Memory B cell (primary cell): Measurements from ENCODE around the gene AATF.
A peak's percentile ranks its signal among the peaks of the same experiment; 100 is the strongest.

Experiments used
- ATAC-seq: fragments of 150-1000 bp; cut with Tn5 transposase; 2 replicates; pipeline ENCODE4 v1.10.0; 2021; ENCODE audit warnings: low read depth, mild to moderate bottlenecking, moderate library complexity
- DNase-seq, 2 donors: peaks; one replicate each; pipeline ENCODE4 v3.0.0; 2022; ENCODE audit warnings: low spot score in 2 of 2
- H3K27ac Mint-ChIP-seq: one replicate; pipeline ENCODE4 v1.8.0; 2022; ENCODE audit warnings: mild to moderate bottlenecking, moderate library complexity, mixed read lengths
- H3K27me3 Mint-ChIP-seq: one replicate; pipeline ENCODE4 v1.8.0; 2022; ENCODE audit warnings: mixed read lengths
- H3K36me3 Mint-ChIP-seq: one replicate; pipeline ENCODE4 v1.8.0; 2022; ENCODE audit warnings: mild to moderate bottlenecking, mixed read lengths
- H3K4me1 Mint-ChIP-seq: one replicate; pipeline ENCODE4 v1.8.0; 2022; ENCODE audit warnings: mixed read lengths
- H3K4me3 Mint-ChIP-seq: one replicate; pipeline ENCODE4 v1.8.0; 2022; ENCODE audit warnings: mild to moderate bottlenecking, moderate library complexity, mixed read lengths
- H3K9me3 Mint-ChIP-seq: one replicate; pipeline ENCODE4 v1.8.0; 2022; ENCODE audit warnings: mixed read lengths

AATF gene

DNA sequence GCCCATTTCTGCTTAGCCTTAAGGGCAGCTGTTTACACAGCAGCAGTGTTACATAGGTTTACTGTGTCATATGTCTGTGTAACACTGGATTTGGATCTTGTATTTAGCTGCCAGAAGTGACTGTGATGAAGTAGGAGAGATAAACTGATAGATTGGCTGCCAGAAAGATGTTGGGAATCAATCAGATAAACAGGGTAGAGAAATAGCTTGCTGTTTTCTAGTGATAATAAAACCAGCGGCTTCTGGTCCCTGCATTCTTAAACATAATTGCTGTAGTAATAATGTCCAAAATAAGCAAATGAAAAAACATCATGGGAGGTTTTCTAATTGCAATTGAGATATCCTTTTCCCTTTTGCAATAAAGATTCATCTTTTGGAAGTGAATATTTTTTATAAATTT lies 68.7 kb downstream of the AATF start:
- DNase-seq (no peak), ATAC-seq (no peak)
- Mint-ChIP-seq H3K36me3 (peaks cover 13% of the 10 kb centered on the region), H3K9me3 (no peaks in the 10 kb centered on the region), H3K4me1 (peaks cover 3% of the 10 kb centered on the region), H3K4me3 (no peak overlapping the region), H3K27ac (no peak overlapping the region), H3K27me3 (no peaks in the 10 kb centered on the region)

DNA sequence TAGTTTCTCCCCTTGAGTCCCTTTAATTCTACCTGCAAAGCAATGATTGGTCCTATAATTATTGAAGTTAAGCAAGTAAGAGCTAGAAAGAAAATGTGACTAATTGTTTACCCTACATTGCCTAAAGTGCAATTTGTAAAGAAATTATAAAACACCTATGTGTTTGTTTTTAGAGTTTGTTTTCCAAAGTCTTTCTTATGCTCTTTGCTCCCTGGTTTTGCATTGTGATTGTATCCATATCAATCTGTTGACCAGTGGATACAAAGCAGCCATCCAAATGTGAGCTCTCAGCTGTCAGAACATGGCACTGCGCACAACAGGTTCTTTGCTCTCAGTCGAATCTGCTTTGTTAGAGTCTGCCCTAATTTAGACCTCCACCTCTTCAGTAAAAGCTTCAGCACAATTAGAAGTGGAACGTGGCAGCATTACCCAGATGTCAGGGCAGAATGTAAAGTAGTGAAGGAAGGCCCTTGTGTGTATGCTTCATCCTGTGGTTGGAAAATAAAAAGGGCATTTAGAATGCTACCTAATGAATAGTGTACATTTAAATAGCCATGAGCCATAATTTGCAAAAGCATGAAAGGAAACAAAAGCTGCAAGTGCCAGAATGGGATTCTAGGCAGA lies 70.5 kb downstream of the AATF start:
- H3K27me3 Mint-ChIP-seq: no peaks in the 10 kb centered on the region
- no peak overlapping the region for H3K4me3 Mint-ChIP-seq
- H3K36me3 Mint-ChIP-seq: peaks cover 17% of the 10 kb centered on the region
- no peaks in the 10 kb centered on the region for H3K9me3 Mint-ChIP-seq
- DNase-seq (no peak), ATAC-seq (no peak)
- H3K4me1 Mint-ChIP-seq: no peaks in the 10 kb centered on the region
- H3K27ac Mint-ChIP-seq: no peak overlapping the region

DNA sequence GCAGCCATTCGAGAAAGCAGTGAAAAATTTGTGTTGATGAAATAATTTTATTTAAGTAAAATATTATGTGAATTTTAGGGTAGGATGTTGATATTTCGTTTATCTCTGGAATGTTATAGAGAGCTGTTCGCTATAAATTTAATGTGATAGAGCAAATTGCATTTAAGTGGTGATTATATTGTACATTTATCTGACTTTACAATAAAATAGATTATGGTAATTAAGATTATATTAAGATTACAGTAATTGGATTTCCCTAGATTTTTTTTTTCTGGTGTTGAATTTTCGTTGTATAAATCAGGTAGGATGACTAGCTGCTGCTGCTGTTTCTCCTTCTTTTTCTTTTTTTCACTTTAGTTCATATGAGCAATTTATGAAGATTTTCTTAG lies 71.0 kb downstream of the AATF start:
- H3K27me3 Mint-ChIP-seq: no peaks in the 10 kb centered on the region
- no peak overlapping the region for H3K27ac Mint-ChIP-seq
- H3K4me1 Mint-ChIP-seq: no peaks in the 10 kb centered on the region
- peaks cover 19% of the 10 kb centered on the region for H3K36me3 Mint-ChIP-seq
- no peak for ATAC-seq
- no peaks in the 10 kb centered on the region for H3K9me3 Mint-ChIP-seq
- no peak overlapping the region for H3K4me3 Mint-ChIP-seq
- DNase-seq: no peak

DNA sequence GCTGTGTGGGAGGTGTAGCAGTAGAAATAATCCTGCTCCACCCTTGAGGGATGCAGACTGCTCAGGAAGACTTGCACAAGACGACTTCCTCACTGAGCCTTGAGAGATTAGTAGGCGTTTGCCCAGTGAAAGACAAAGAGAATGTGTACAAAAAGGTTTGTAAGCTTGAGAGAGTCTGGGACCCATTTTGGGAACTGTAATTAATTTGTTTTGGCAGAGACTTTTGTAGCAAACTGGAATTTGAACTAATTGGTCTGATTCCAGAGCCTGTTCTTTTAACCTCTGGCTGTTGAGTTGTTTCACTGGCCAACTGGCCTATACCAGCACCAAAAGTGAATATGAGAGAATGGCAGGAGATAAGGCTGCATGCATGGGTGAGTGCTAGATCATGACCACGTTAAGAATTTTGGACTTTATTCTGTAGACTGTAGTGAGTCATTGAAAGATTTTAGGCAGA lies 75.5 kb downstream of the AATF start:
- ATAC-seq: no peak
- no peak overlapping the region for H3K27ac Mint-ChIP-seq
- peaks cover 21% of the 10 kb centered on the region for H3K36me3 Mint-ChIP-seq
- no peaks in the 10 kb centered on the region for H3K27me3 Mint-ChIP-seq
- no peaks in the 10 kb centered on the region for H3K9me3 Mint-ChIP-seq
- H3K4me1 Mint-ChIP-seq: peaks cover 2% of the 10 kb centered on the region
- DNase-seq: no peak
- H3K4me3 Mint-ChIP-seq: no peak overlapping the region

DNA sequence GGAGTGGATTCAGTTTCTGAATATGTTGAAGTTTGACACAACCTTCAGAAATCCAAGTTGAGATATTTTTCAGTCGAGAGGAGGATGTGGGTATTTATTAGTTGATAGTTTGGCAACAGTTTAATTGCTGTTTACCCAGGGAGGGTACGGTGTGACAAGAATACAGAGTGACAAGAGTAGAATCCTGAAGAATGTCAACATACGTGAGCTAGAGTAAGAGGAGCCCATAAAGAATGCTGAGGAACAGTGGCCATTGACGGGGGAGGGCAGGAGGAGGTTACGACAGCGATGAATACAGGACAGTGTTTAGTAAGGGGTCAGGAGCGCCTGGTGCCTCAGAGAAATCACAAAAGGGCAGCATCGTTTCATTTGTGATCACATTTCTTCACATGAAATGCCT lies 76.5 kb downstream of the AATF start:
- H3K4me3 Mint-ChIP-seq: no peak overlapping the region
- H3K36me3 Mint-ChIP-seq: peaks cover 19% of the 10 kb centered on the region
- DNase-seq (no peak), ATAC-seq (no peak)
- peaks cover 2% of the 10 kb centered on the region for H3K4me1 Mint-ChIP-seq
- H3K27ac Mint-ChIP-seq: no peak overlapping the region
- H3K9me3 Mint-ChIP-seq: no peaks in the 10 kb centered on the region
- no peaks in the 10 kb centered on the region for H3K27me3 Mint-ChIP-seq

DNA sequence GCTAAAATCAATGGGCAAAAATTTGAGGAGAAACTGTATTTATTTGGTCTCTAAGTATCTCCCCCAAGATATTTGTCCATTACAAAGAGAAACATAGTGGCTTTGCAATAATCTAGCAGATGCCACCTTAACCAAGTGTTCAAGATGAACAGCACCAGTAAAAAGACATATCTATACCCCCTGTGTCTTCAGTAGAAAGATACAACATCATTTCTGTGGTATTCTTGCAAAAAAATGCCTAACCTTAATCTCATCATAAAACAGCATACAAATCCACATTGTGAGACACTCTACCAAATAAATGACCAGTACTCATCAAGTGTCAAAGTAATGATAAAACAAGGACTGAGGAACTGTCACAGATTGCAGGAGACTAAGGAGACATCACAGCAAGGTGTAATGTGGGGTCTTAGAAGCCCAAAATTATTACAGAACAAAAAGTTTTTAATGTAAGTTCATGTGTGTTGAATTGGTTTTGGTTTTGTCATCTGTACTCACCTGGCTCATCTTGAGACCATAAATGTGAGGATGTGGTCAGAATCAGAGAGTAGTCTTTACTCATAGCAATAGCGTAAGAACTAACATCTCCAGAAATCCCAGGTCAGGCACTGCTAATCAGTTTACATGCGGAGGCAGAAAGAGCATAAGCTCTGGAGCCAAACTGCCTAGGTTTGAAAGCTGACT lies 77.2 kb downstream of the AATF start:
- DNase-seq (no peak), ATAC-seq (no peak)
- Mint-ChIP-seq H3K4me1 (peaks cover 2% of the 10 kb centered on the region), H3K4me3 (no peak overlapping the region), H3K36me3 (peaks cover 18% of the 10 kb centered on the region), H3K9me3 (no peaks in the 10 kb centered on the region), H3K27ac (no peak overlapping the region), H3K27me3 (no peaks in the 10 kb centered on the region)

DNA sequence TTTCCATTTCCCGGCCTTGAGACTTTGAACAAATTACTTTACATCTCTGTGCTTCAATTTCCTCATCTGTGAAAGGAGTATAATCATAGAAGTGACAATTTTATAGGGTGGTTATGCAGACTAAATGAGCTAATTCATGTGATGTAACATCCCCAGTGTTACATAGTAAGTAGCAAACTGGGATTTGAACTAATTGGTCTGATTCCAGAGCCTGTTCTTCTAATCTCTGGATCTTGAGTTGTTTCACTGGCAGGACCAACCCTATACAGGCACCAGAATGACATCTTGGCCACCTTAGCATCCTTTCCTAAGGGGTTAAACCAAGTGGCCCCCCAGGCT lies 77.7 kb downstream of the AATF start:
- DNase-seq (no peak), ATAC-seq (no peak)
- H3K9me3 Mint-ChIP-seq: no peaks in the 10 kb centered on the region
- H3K4me3 Mint-ChIP-seq: no peak overlapping the region
- peaks cover 21% of the 10 kb centered on the region for H3K36me3 Mint-ChIP-seq
- peaks cover 2% of the 10 kb centered on the region for H3K4me1 Mint-ChIP-seq
- no peaks in the 10 kb centered on the region for H3K27me3 Mint-ChIP-seq
- H3K27ac Mint-ChIP-seq: no peak overlapping the region

DNA sequence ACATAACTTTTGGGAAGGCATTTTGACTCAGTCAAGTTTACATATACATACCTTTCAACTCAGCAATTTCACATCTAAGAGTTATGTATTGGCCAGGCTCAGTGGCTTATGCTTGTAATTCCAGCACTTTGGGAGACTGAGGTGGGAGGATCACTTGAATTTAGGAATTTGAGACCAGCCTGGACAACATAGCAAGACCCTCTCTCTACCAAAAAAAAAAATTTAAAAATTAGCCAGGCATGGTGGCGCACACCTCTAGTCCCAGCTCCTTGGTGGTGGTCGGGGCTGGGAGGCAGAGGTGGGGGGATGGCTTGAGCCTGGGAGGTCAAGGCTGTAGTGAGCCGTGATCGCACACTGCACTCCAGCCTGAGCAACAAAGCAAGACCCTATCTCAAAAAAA lies 79.3 kb downstream of the AATF start:
- DNase-seq: no peak
- Mint-ChIP-seq H3K36me3 (peaks cover 23% of the 10 kb centered on the region), H3K9me3 (no peaks in the 10 kb centered on the region), H3K4me3 (no peak overlapping the region), H3K4me1 (peaks cover 2% of the 10 kb centered on the region), H3K27ac (no peak overlapping the region), H3K27me3 (no peaks in the 10 kb centered on the region)
- no peak for ATAC-seq

DNA sequence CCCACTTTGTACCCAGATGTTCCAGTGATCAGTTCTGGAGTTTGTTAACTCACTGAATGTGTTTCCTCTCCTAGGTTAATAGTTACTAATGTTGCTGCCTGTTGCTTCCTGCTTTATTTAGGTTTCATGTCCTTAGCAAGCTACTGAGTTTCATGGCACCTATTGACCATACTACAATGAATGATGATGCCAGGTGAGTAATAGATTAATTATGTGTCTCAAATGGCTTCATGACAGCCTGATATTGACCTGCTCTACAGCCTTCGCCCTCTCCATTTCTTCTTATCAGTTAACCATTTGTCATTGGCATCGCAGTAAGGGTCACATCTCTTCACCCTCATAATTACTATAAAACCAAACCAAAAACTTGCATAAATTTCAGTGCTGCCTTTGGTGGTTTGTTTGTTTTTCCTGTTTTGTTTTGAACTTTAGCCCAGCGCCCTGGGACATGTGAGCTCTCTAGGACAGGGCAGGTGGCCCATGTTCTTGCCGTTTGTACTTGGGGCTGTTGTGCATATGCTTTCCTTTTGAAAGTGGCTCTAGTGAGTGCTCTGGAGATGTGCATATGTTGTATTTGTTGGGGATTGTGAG lies 82.8 kb downstream of the AATF start:
- Mint-ChIP-seq H3K4me1 (no peaks in the 10 kb centered on the region), H3K36me3 (peaks cover 17% of the 10 kb centered on the region), H3K27ac (no peak overlapping the region), H3K4me3 (no peak overlapping the region), H3K27me3 (no peaks in the 10 kb centered on the region), H3K9me3 (no peaks in the 10 kb centered on the region)
- ATAC-seq (no peak), DNase-seq (no peak)

DNA sequence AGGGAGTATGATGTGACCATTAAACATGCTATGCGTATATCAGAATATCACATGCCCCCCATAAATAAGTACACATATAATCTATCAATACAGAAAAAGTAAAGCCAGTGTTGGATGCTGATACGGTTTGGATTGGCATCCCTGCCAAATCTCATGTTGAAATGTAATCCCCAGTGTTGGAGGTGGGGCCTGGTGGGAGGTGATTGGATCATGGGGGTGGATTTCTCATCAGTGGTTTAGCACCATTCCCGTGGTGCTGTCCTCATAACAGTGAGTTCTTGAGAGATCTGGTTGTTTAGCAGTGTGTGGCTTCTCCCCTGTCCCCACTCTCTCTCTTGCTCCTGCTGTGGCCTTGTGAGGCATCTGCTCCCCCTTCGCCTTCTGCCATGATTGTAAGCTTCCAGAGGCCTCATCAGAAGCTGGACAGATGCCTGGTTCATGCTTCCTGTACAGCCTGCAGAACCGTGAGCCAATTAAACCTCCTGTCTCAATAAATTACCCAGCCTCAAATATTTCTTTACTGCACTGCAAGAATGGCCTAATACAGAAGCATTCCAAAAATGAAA lies 88.9 kb downstream of the AATF start:
- H3K36me3 Mint-ChIP-seq: peaks cover 12% of the 10 kb centered on the region
- no peak for DNase-seq

DNA sequence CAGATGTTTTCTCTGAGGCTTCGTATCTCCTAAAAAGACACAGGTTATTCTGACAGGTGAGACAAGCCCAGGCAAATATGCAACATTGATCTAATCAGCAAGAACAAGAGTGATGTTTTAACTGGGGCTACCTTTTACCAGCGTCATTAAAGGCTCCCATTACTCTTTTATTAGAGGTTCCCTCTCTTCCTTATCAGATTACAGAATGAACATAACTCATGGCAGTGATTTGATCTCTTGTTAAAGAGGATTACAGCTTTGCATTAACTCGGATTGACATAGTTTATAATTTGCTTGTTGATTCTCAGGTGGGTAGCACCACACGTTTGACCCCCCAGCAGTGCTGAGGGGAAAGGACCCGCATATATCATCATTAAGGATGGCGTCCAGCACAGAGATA lies 90.5 kb downstream of the AATF start:
- Mint-ChIP-seq H3K27me3 (no peaks in the 10 kb centered on the region), H3K4me3 (no peak overlapping the region), H3K9me3 (no peaks in the 10 kb centered on the region), H3K36me3 (peaks cover 17% of the 10 kb centered on the region), H3K4me1 (peaks cover 4% of the 10 kb centered on the region), H3K27ac (peak overlapping the region; percentile 66)
- no peak for ATAC-seq
- DNase-seq: no peak

More for the DNA sequence above, 88.9 kb downstream of the AATF start:
- no peak for ATAC-seq
- Mint-ChIP-seq H3K27ac (no peak overlapping the region), H3K27me3 (no peaks in the 10 kb centered on the region), H3K9me3 (no peaks in the 10 kb centered on the region), H3K4me3 (no peak overlapping the region), H3K4me1 (no peaks in the 10 kb centered on the region)

DNA sequence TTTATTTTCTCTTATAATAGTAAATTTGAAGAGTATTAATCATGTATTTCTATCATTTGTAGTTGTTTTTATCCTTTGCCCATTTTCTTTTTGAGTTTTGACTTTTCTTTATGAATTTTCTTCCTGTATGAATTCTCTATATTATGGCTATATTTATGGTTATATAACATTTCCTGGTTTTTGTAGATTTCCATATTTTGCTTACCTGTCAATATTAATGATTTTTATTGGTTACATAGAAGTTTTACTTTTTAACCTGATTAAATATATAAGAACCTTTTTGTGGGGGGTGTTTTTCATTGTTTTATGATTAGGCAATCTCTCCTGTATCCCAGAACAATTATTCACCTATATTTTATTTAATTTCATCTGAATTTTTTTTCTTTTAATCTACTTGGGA lies 93.2 kb downstream of the AATF start:
- ATAC-seq (no peak), DNase-seq (no peak)
- Mint-ChIP-seq H3K27ac (no peak overlapping the region), H3K36me3 (peaks cover 15% of the 10 kb centered on the region), H3K9me3 (no peaks in the 10 kb centered on the region), H3K4me3 (no peak overlapping the region), H3K27me3 (no peaks in the 10 kb centered on the region), H3K4me1 (peaks cover 13% of the 10 kb centered on the region)

DNA sequence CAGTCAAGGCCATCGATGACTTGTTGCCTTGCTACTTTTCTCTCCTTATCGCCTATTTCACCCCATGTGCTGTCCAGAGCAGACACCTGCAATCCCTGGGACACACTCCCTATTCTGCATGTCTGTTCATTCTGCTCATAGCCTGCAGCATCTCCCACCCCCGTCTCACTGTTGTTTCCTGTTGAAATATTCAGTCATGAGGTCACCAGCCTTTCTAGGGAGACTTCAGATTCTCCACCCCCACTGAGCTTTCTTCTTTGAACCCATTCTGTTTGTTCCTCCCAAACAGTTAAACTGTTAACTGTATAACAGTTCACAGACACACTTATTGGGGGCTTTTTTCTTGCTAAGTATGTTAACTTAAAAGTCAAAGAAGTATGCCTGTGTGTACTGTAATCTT lies 94.4 kb downstream of the AATF start:
- Mint-ChIP-seq H3K36me3 (peaks cover 12% of the 10 kb centered on the region), H3K4me3 (no peak overlapping the region), H3K9me3 (no peaks in the 10 kb centered on the region), H3K27me3 (no peaks in the 10 kb centered on the region), H3K4me1 (peaks cover 20% of the 10 kb centered on the region), H3K27ac (peak overlapping the region; percentile 39)
- ATAC-seq: no peak
- DNase-seq: no peak

DNA sequence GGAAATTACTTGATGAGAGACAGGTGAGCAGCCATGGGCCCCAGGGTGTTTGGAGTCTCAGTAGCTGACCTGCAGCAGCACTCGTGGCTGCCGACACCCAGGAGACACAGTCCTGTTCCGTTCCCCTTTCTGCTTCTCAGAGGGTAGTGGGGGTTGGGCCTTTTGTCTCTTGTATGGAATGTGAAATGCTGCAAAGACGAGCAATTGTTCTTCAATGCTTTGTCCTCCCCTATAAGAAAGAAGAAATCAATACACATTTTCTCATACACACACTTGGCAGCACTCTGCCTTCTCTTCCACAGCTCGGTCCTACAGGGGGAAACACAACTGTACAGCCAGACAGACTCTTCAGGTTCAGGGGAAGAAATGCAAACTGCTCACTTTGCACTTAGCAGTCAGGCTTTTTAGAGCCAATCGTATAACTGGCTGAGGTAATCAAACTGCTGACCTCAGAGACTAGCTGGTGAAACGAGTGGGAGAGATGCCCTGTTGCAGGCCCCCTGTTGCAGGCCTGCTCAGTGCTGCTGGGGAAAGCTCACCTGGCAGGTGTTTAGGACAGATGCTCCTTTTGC lies 96.7 kb downstream of the AATF start:
- Mint-ChIP-seq H3K4me3 (no peak overlapping the region), H3K4me1 (peaks cover 20% of the 10 kb centered on the region), H3K27ac (peak overlapping the region; percentile 77), H3K27me3 (no peaks in the 10 kb centered on the region), H3K9me3 (no peaks in the 10 kb centered on the region), H3K36me3 (peaks cover 15% of the 10 kb centered on the region)
- ATAC-seq (peak; percentile 46), DNase-seq (no peak)
